GM23338 (cell line): ENCODE results near the gene CABCOCO1. TPM values are rescaled to one million over a fixed set of nuclear protein-coding genes. Genes with fewer than 3 reads are reported as not detected.

Experiments used
- ATAC-seq: fragments of 200-7000 bp; cut with Tn5 transposase; 3 replicates; pipeline ENCODE4 v1.9.1; 2020
- DNase-seq: peaks from one replicate; pipeline ENCODE4 v3.0.0-alpha.2; 2015; ENCODE audit warnings: low spot score
- H2AFZ ChIP-seq: fragments of 200-600 bp; sonication (generic); 2 replicates; pipeline ENCODE4 v1.8.0; 2016; ENCODE audit warnings: antibody characterized with exemption, mild to moderate bottlenecking, moderate library complexity
- H3F3A ChIP-seq: fragments of 200-600 bp; sonication (generic); replicated peaks from 2 replicates; pipeline ENCODE4 v1.8.0; 2017; ENCODE audit warnings: antibody characterized with exemption, mixed run types, low read depth
- H3K27ac ChIP-seq: fragments of 200-600 bp; sonication (generic); 2 replicates; pipeline ENCODE4 v1.6.1; 2016; ENCODE audit warnings: low read depth
- H3K27me3 ChIP-seq: fragments of 200-600 bp; sonication (generic); 2 replicates; pipeline ENCODE4 v1.8.0; 2016; ENCODE audit warnings: mild to moderate bottlenecking, mixed run types, moderate library complexity; ENCODE audit not compliant: insufficient read depth
- H3K36me3 ChIP-seq: fragments of 200-600 bp; sonication (generic); 2 replicates; pipeline ENCODE4 v1.8.0; 2016; ENCODE audit warnings: mild to moderate bottlenecking; ENCODE audit not compliant: insufficient read depth
- H3K4me1 ChIP-seq: fragments of 200-600 bp; sonication (generic); 2 replicates; pipeline ENCODE4 v1.8.0; 2016; ENCODE audit warnings: mild to moderate bottlenecking, moderate library complexity; ENCODE audit not compliant: insufficient read depth
- H3K4me2 ChIP-seq: fragments of 200-600 bp; sonication (generic); 2 replicates; pipeline ENCODE4 v1.7.1; 2017; ENCODE audit warnings: mixed run types
- H3K4me3 ChIP-seq: fragments of 200-600 bp; sonication (generic); 2 replicates; pipeline ENCODE4 v1.6.1; 2016; ENCODE audit warnings: mixed run types
- H3K79me2 ChIP-seq: fragments of 200-600 bp; sonication (generic); replicated peaks from 2 replicates; pipeline ENCODE4 v1.8.0; 2017; ENCODE audit warnings: mild to moderate bottlenecking; ENCODE audit not compliant: insufficient read depth
- H3K9me2 ChIP-seq: fragments of 200-600 bp; sonication (generic); 2 replicates; pipeline ENCODE4 v1.8.0; 2017; ENCODE audit not compliant: insufficient read depth
- H4K20me1 ChIP-seq: fragments of 200-600 bp; sonication (generic); replicated peaks from 2 replicates; pipeline ENCODE4 v1.8.0; 2017; ENCODE audit warnings: mild to moderate bottlenecking; ENCODE audit not compliant: insufficient read depth
- H3K27ac Mint-ChIP-seq: 2 replicates; pipeline ENCODE4 v1.8.0; 2020; ENCODE audit warnings: inconsistent platforms, mild to moderate bottlenecking, moderate library complexity, mixed read lengths
- H3K27me3 Mint-ChIP-seq: 3 replicates; pipeline ENCODE4 v1.8.0; 2022; ENCODE audit warnings: low read depth, mild to moderate bottlenecking, moderate library complexity, mixed read lengths, inconsistent platforms; ENCODE audit not compliant: insufficient read depth, poor library complexity
- H3K36me3 Mint-ChIP-seq: 3 replicates; pipeline ENCODE4 v1.8.0; 2021; ENCODE audit warnings: low read depth, mild to moderate bottlenecking, inconsistent platforms, moderate library complexity, mixed read lengths
- H3K4me1 Mint-ChIP-seq: 3 replicates; pipeline ENCODE4 v1.8.0; 2020; ENCODE audit warnings: mild to moderate bottlenecking, inconsistent platforms, mixed read lengths
- H3K4me3 Mint-ChIP-seq: 3 replicates; pipeline ENCODE4 v1.8.0; 2021; ENCODE audit warnings: moderate library complexity, mild to moderate bottlenecking, inconsistent platforms, mixed read lengths
- H3K9me3 Mint-ChIP-seq: 3 replicates; pipeline ENCODE4 v1.8.0; 2020; ENCODE audit warnings: moderate library complexity, mild to moderate bottlenecking, inconsistent platforms, mixed read lengths
- CREB1 ChIP-seq: fragments of 250-450 bp; sonication (Bioruptor Pico); IDR thresholded peaks from 2 replicates; pipeline ENCODE4 v1.5.0; 2020; ENCODE audit warnings: low read depth, mild to moderate bottlenecking, moderate library complexity
- EZH2 ChIP-seq: fragments of 200-600 bp; sonication (generic); IDR thresholded peaks from one replicate; pipeline ENCODE4 v1.8.0; 2017; ENCODE audit warnings: antibody characterized with exemption, mild to moderate bottlenecking, low read depth; ENCODE audit not compliant: unreplicated experiment
- EZH2phosphoT487 ChIP-seq: fragments of 200-600 bp; sonication (generic); IDR thresholded peaks from one replicate; pipeline ENCODE4 v1.8.1; 2018; ENCODE audit warnings: antibody characterized with exemption; ENCODE audit not compliant: unreplicated experiment
- NANOG ChIP-seq: IDR thresholded peaks from 2 replicates; pipeline ENCODE4 v1.6.1; 2016; ENCODE audit warnings: antibody characterized with exemption, borderline replicate concordance
- POLR2AphosphoS5 ChIP-seq: IDR thresholded peaks from 2 replicates; pipeline ENCODE4 v1.6.1; 2016; ENCODE audit warnings: antibody characterized with exemption, low read depth
- ZNF331 ChIP-seq: fragments of 250-450 bp; sonication (Bioruptor Pico); IDR thresholded peaks from 2 replicates; pipeline ENCODE4 v1.5.0; 2020; ENCODE audit warnings: low read depth, mild to moderate bottlenecking, moderate library complexity
- ZNF462 ChIP-seq: fragments of 250-450 bp; sonication (Bioruptor Pico); IDR thresholded peaks from 2 replicates; pipeline ENCODE4 v1.5.0; 2020; ENCODE audit warnings: mild to moderate bottlenecking, moderate library complexity
- polyA plus RNA-seq: library from polyadenylated mRNA; unstranded; fragments of >200 nt; fragmentation: Nextera tagmentation; extraction: Ambion mirVana; gene quantifications from 2 replicates; pipeline ENCODE4 v1.2.1, GENCODE V29; 2016
- total RNA-seq: library from RNA; depleted of rRNA; stranded (reverse); fragments of >200 nt; shearing (Covaris generic); gene quantifications from 2 replicates; pipeline ENCODE4 v1.2.3, GENCODE V29; 2014
- TF ChIP-seq, protein P1 (sequence below), 2 experiments: fragments of 200-600 bp in 1 of 2; sonication (generic) in 1 of 2; conservative IDR thresholded peaks; 2 replicates each; pipeline versions ENCODE4 v1.5.1 to v1.6.1; 2016 to 2017; ENCODE audit warnings: antibody characterized with exemption in 2 of 2, low read depth in 2 of 2, mild to moderate bottlenecking in 2 of 2, moderate library complexity in 1 of 2

Gene CABCOCO1
- total and polyA plus RNA-seq, 2 experiments from 2014 or later = not detected

DNA sequence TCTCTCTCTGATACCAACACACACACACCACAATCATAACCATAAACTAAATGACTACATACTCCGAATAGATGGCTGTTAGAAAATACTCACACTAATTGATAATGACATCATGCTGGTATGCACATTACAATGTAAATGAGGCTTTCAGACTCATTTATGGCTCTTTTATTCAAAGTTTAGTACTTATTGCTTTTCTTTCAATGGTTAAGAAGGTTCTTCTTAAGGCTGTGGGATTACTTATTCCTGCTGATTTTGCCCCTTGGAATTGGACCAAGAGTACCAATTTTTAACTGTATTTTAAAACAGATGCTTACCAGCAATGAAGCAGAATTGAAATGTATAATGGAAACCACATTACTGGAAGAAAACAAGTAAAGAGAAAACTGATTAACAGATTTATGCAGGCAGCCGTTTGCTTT, 20.6 kb upstream of the CABCOCO1 start:
- no peaks in the 10 kb centered on the region for H3K36me3 ChIP-seq
- TF ChIP-seq POLR2AphosphoS5 (no peak), CREB1 (CRISPR knock-in tag) (no peak), NANOG (0 out of 2 replicates have a peak, but pooled peaks have one; percentile 7)
- TF ChIP-seq, protein P1, sequence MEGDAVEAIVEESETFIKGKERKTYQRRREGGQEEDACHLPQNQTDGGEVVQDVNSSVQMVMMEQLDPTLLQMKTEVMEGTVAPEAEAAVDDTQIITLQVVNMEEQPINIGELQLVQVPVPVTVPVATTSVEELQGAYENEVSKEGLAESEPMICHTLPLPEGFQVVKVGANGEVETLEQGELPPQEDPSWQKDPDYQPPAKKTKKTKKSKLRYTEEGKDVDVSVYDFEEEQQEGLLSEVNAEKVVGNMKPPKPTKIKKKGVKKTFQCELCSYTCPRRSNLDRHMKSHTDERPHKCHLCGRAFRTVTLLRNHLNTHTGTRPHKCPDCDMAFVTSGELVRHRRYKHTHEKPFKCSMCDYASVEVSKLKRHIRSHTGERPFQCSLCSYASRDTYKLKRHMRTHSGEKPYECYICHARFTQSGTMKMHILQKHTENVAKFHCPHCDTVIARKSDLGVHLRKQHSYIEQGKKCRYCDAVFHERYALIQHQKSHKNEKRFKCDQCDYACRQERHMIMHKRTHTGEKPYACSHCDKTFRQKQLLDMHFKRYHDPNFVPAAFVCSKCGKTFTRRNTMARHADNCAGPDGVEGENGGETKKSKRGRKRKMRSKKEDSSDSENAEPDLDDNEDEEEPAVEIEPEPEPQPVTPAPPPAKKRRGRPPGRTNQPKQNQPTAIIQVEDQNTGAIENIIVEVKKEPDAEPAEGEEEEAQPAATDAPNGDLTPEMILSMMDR (conservative IDR thresholded peaks at IDR 0.05; ENCODE audit: low read depth in 2 of 2) = no peak
- H3K4me1 Mint-ChIP-seq = peaks cover 44% of the 10 kb centered on the region
- H3K4me3 ChIP-seq = no peak overlapping the region
- no peak overlapping the region for H2AFZ ChIP-seq
- H3K4me2 ChIP-seq = peak overlapping the region; percentile 1
- H3K4me3 Mint-ChIP-seq = no peak overlapping the region
- H3K4me1 ChIP-seq = peaks cover 29% of the 10 kb centered on the region
- peak overlapping the region; percentile 82 for H3K27ac Mint-ChIP-seq
- peaks cover 2% of the 10 kb centered on the region for H3K27me3 Mint-ChIP-seq
- H4K20me1 ChIP-seq = no peaks in the 10 kb centered on the region
- no peaks in the 10 kb centered on the region for H3K27me3 ChIP-seq
- H3F3A ChIP-seq = no peaks in the 10 kb centered on the region
- DNase-seq = no peak
- no peaks in the 10 kb centered on the region for H3K79me2 ChIP-seq
- H3K9me3 Mint-ChIP-seq = no peaks in the 10 kb centered on the region
- H3K27ac ChIP-seq = no peak overlapping the region; the same call in 1 of the 2 replicates
- H3K9me2 ChIP-seq = no peaks in the 10 kb centered on the region
- no peak for ATAC-seq
- no peaks in the 10 kb centered on the region for H3K36me3 Mint-ChIP-seq

GRCh38 chr10:61642676-61643075, 20.1 kb upstream of the CABCOCO1 start:
- H3K4me1 Mint-ChIP-seq = peaks cover 44% of the 10 kb centered on the region
- peak overlapping the region; percentile 70 for H3K27ac Mint-ChIP-seq
- Histone ChIP-seq H4K20me1 (no peaks in the 10 kb centered on the region), H3K27me3 (no peaks in the 10 kb centered on the region), H3K4me1 (peaks cover 29% of the 10 kb centered on the region), H3K36me3 (no peaks in the 10 kb centered on the region), H3K27ac (peak overlapping the region; percentile 36; the same call in 1 of the 2 replicates), H3K9me2 (no peaks in the 10 kb centered on the region), H3K4me2 (peak overlapping the region; percentile 1), H3F3A (no peaks in the 10 kb centered on the region), H2AFZ (no peak overlapping the region; the same call in 1 of the 2 replicates), H3K4me3 (no peak overlapping the region), H3K79me2 (no peaks in the 10 kb centered on the region)
- peaks cover 2% of the 10 kb centered on the region for H3K27me3 Mint-ChIP-seq
- ATAC-seq (no peak), DNase-seq (no peak)
- H3K36me3 Mint-ChIP-seq = no peaks in the 10 kb centered on the region
- H3K9me3 Mint-ChIP-seq = no peaks in the 10 kb centered on the region
- H3K4me3 Mint-ChIP-seq = no peak overlapping the region
- TF ChIP-seq EZH2phosphoT487 (no peak), POLR2AphosphoS5 (no peak), EZH2 (no peak), ZNF462 (CRISPR knock-in tag) (no peak), ZNF331 (CRISPR knock-in tag) (no peak), CREB1 (CRISPR knock-in tag) (no peak)
- TF ChIP-seq, protein P1 (conservative IDR thresholded peaks at IDR 0.05; ENCODE audit: low read depth in 2 of 2) = no peak
